ENCODE measurements around the gene NKX6-1. TPM values are rescaled to one million over a fixed set of nuclear protein-coding genes. Genes with fewer than 3 reads are reported as not detected.

NKX6-1 gene
- total RNA-seq, 1 donor from 2014 or later: not detected

- no peak for ATAC-seq (ENCODE audit: low read depth)
- no peak overlapping the region for H3K27ac Mint-ChIP-seq
- no peaks in the 10 kb centered on the region for H3K9me3 Mint-ChIP-seq
- H3K4me1 Mint-ChIP-seq: no peaks in the 10 kb centered on the region
- no peak for DNase-seq
- ChIA-PET CTCF (no interaction called here), POLR2A (no interaction called here)
- H3K27me3 Mint-ChIP-seq: peaks cover 5% of the 10 kb centered on the region
- no peaks in the 10 kb centered on the region for H3K36me3 Mint-ChIP-seq (ENCODE audit: low read depth)
- H3K4me3 Mint-ChIP-seq: no peak overlapping the region
- intact Hi-C loops (cut with micrococcal nuclease): no loop called here
- no peak for TF ChIP-seq CTCF (IDR thresholded peaks at IDR 0.05)
Measured at GRCh38 chr4:84443523-84443922, 55.6 kb downstream of the NKX6-1 start.

- Mint-ChIP-seq H3K9me3 (no peaks in the 10 kb centered on the region), H3K4me3 (no peak overlapping the region), H3K27me3 (peaks cover 5% of the 10 kb centered on the region), H3K27ac (no peak overlapping the region), H3K4me1 (no peaks in the 10 kb centered on the region), H3K36me3 (ENCODE audit: low read depth) (no peaks in the 10 kb centered on the region)
- POLR2A ChIA-PET: no interaction called here
- intact Hi-C loops (cut with micrococcal nuclease): no loop called here
- CTCF ChIA-PET: no interaction called here
- no peak for TF ChIP-seq CTCF (IDR thresholded peaks at IDR 0.05)
- ATAC-seq (ENCODE audit: low read depth) (no peak), DNase-seq (no peak)
Measured at GRCh38 chr4:84442778-84443177, 56.3 kb downstream of the NKX6-1 start.

Other genes starting within 250 kb of the NKX6-1 start
- gene CDS1, start 83.8 kb upstream of the NKX6-1 start, total RNA-seq: 0.16 TPM in 1 of 2 replicates, not detected in the other